Endothelial cell of umbilical vein (primary cell): ENCODE measurements around the gene VPS37D. TPM values are rescaled to one million over a fixed set of nuclear protein-coding genes. Genes with fewer than 3 reads are reported as not detected.

Experiments
- BruUV-seq: library from RNA; stranded (reverse); fragments of 400-500 nt; replicated peaks from 2 replicates; lab custom pipeline; 2021; lab: Mats Ljungman, UMichigan
- CTCF ChIA-PET: fragments of 300-600, 350-600 bp; sonication (Branson Sonifier 250); formaldehyde crosslinking; loops from one replicate; lab custom pipeline; 2021; ENCODE audit warnings: antibody characterized with exemption, inconsistent platforms; lab: Charles Lee
- POLR2A ChIA-PET: fragments of 300-600, 350-600 bp; sonication (Branson Sonifier 250); formaldehyde crosslinking; loops from one replicate; lab custom pipeline; 2021; ENCODE audit warnings: antibody characterized with exemption, inconsistent platforms; lab: Charles Lee
- DNase-seq: peaks from one replicate; pipeline ENCODE4 v3.0.0-alpha.2; 2011; ENCODE audit warnings: low read depth, low spot score
- FAIRE-seq: peaks from 2 replicates; lab custom pipeline; 2011; peaks lifted over from hg19 to GRCh38; lab: Jason Lieb, UNC
- H2AFZ ChIP-seq: 2 replicates; pipeline ENCODE4 v1.6.0; 2012; ENCODE audit warnings: low read depth, low read length, control low read depth, inconsistent platforms
- H3K27ac ChIP-seq: 2 replicates; pipeline ENCODE4 v1.5.1; 2011; ENCODE audit warnings: low read depth, mild to moderate bottlenecking, control low read depth, low read length, moderate library complexity; ENCODE audit not compliant: insufficient read depth
- H3K27me3 ChIP-seq, 2 experiments: 2 replicates each; pipeline versions ENCODE4 v1.6.0 to v1.6.1; 2011; ENCODE audit warnings: low read length in 2 of 2, mixed read lengths in 1 of 2; ENCODE audit not compliant: control insufficient read depth in 2 of 2, insufficient read depth in 2 of 2
- H3K36me3 ChIP-seq, 2 experiments: 2 replicates in 1 of 2; 3 replicates in 1 of 2; pipeline ENCODE4 v1.5.1; 2011; ENCODE audit warnings: low read length in 2 of 2, mild to moderate bottlenecking in 1 of 2, moderate library complexity in 1 of 2; ENCODE audit not compliant: control insufficient read depth in 2 of 2, insufficient read depth in 2 of 2; ENCODE audit errors: extremely low read depth in 1 of 2
- H3K4me1 ChIP-seq: 3 replicates; pipeline ENCODE4 v1.5.1; 2011; ENCODE audit warnings: mild to moderate bottlenecking, low read length; ENCODE audit not compliant: control insufficient read depth, insufficient read depth; ENCODE audit errors: extremely low read depth
- H3K4me2 ChIP-seq: 2 replicates; pipeline ENCODE4 v1.6.1; 2011; ENCODE audit warnings: low read length, control low read depth, mixed read lengths; ENCODE audit not compliant: insufficient read depth
- H3K4me3 ChIP-seq, 3 experiments: fragments of 200-600 bp in 1 of 3; sonication (generic), shearing (Covaris generic) in 1 of 3; replicated peaks in 1 of 3; 2 replicates each; pipeline ENCODE4 v1.5.1; 2011 to 2016; ENCODE audit warnings: control low read depth in 3 of 3, low read length in 3 of 3, mild to moderate bottlenecking in 2 of 3, inconsistent platforms in 1 of 3, low read depth in 1 of 3, moderate library complexity in 1 of 3; ENCODE audit not compliant: insufficient read depth in 1 of 3
- H3K79me2 ChIP-seq: 2 replicates; pipeline ENCODE4 v1.6.0; 2012; ENCODE audit warnings: low read length, inconsistent platforms; ENCODE audit not compliant: control insufficient read depth, insufficient read depth
- H3K9ac ChIP-seq: replicated peaks from 2 replicates; pipeline ENCODE3; 2011; ENCODE audit warnings: low read length, control low read depth; ENCODE audit not compliant: insufficient read depth; ENCODE audit errors: extremely low read depth
- H3K9me1 ChIP-seq: replicated peaks from 3 replicates; pipeline ENCODE4 v1.6.0; 2011; ENCODE audit warnings: mild to moderate bottlenecking, low read length; ENCODE audit not compliant: control insufficient read depth, insufficient read depth; ENCODE audit errors: extremely low read depth
- H3K9me3 ChIP-seq: replicated peaks from 2 replicates; pipeline ENCODE4 v1.5.1; 2012; ENCODE audit warnings: low read length, inconsistent platforms; ENCODE audit not compliant: control insufficient read depth, insufficient read depth
- H4K20me1 ChIP-seq: replicated peaks from 2 replicates; pipeline ENCODE3; 2011; ENCODE audit warnings: mild to moderate bottlenecking, low read length; ENCODE audit not compliant: control insufficient read depth, insufficient read depth; ENCODE audit errors: extremely low read depth
- CTCF ChIP-seq, 2 donors: IDR thresholded peaks; 1 replicate in 1 of 2; 2 replicates in 1 of 2; pipeline ENCODE4 v1.5.1; 2011; ENCODE audit warnings: low read length in 2 of 2, mild to moderate bottlenecking in 2 of 2, moderate library complexity in 2 of 2, control low read depth in 1 of 2, inconsistent platforms in 1 of 2, low read depth in 1 of 2; ENCODE audit not compliant: insufficient read depth in 1 of 2; ENCODE audit errors: extremely low read depth in 1 of 2
- EZH2 ChIP-seq: IDR thresholded peaks from 2 replicates; pipeline ENCODE4 v1.6.1; 2012; ENCODE audit warnings: borderline replicate concordance, low read depth, mild to moderate bottlenecking, moderate library complexity, low read length, inconsistent platforms; ENCODE audit not compliant: severe bottlenecking
- FOS ChIP-seq: IDR thresholded peaks from 2 replicates; pipeline ENCODE4 v1.6.1; 2011; ENCODE audit warnings: mild to moderate bottlenecking, low read length, moderate library complexity, borderline replicate concordance; ENCODE audit not compliant: insufficient read depth
- GATA2 ChIP-seq: IDR thresholded peaks from 2 replicates; pipeline ENCODE4 v1.7.0; 2011; ENCODE audit warnings: low read depth, mild to moderate bottlenecking, moderate library complexity, mixed read lengths, low read length; ENCODE audit not compliant: insufficient read length, insufficient read depth
- JUN ChIP-seq: IDR thresholded peaks from 2 replicates; pipeline ENCODE4 v1.6.1; 2011; ENCODE audit warnings: borderline replicate concordance, low read depth; ENCODE audit not compliant: insufficient read length, insufficient read depth
- MAX ChIP-seq: IDR thresholded peaks from 2 replicates; pipeline ENCODE4 v1.6.1; 2011; ENCODE audit not compliant: insufficient read depth, insufficient read length
- MYC ChIP-seq: IDR thresholded peaks from one replicate; pipeline ENCODE4 v1.6.1; 2011; ENCODE audit warnings: mild to moderate bottlenecking, low read depth, low read length
- POLR2A ChIP-seq: IDR thresholded peaks from 2 replicates; pipeline ENCODE4 v1.6.1; 2012; ENCODE audit warnings: low read depth, mild to moderate bottlenecking, control low read depth, low read length
- POLR2AphosphoS5 ChIP-seq: IDR thresholded peaks from 2 replicates; pipeline ENCODE4 v1.6.1; 2012; ENCODE audit warnings: low read depth, mild to moderate bottlenecking, control low read depth, low read length, moderate library complexity; ENCODE audit not compliant: insufficient read depth
- dilution Hi-C: fragments of 300-500 bp; cut with MboI; formaldehyde crosslinking; loops from one replicate; pipeline ENCODE4 v1.15.0; 2019; ENCODE audit warnings: low sequenced_read_pairs; ENCODE audit not compliant: extremely low pct_ligation_motif_present
- intact Hi-C: fragments of 100-400 bp; cut with micrococcal nuclease; formaldehyde crosslinking; loops from one replicate; pipeline ENCODE4 v1.10.0; 2022
- polyA plus RNA-seq, 4 experiments: library from polyadenylated mRNA; depleted of rRNA in 3 of 4; stranded (reverse) in 3 of 4; unstranded in 1 of 4; fragments of >200 nt; gene quantifications; 2 replicates each; pipeline versions ENCODE4 v1.2.1 to v1.2.3, GENCODE V29; 2011 to 2012; ENCODE audit warnings: missing spikeins in 1 of 4
- total RNA-seq: library from RNA; stranded (reverse); gene quantifications from 2 replicates; pipeline ENCODE4 v1.2.3, GENCODE V29; 2021

VPS37D gene
- total and polyA plus RNA-seq, 2 donors (not counting 3 experiments of a cell fraction or from before 2014, with no cell fraction given): 2.0 to 2.1 TPM

GRCh38 chr7:73633844-73634243, 33.8 kb upstream of the VPS37D start:
- H3K36me3 ChIP-seq: no peaks in the 10 kb centered on the region
- H3K27me3 ChIP-seq: peaks cover 0 to 7% of the 10 kb centered on the region in 2 experiments
- TF ChIP-seq MAX (no peak), GATA2 (no peak), MYC (no peak), POLR2A (no peak), FOS (no peak), POLR2AphosphoS5 (no peak), JUN (no peak), CTCF (IDR thresholded peaks at IDR 0.05; ENCODE audit: extremely low read depth in 1 of 2, insufficient read depth in 1 of 2, low read depth in 1 of 2, low read length in 2 of 2) (no peak), EZH2 (no peak)
- POLR2A ChIA-PET: no interaction called here
- dilution Hi-C loops: no loop called here
- CTCF ChIA-PET: interaction anchor here (1.3 kb wide), 1 partner anchor 27 kb away, joined by 5 read pairs; no protein-coding TSS in a partner anchor
- no peaks in the 10 kb centered on the region for H3K79me2 ChIP-seq
- FAIRE-seq (no peak), DNase-seq (no peak)
- no peaks in the 10 kb centered on the region for H3K9me1 ChIP-seq
- no peak overlapping the region for H3K9ac ChIP-seq
- no peak overlapping the region for H3K27ac ChIP-seq
- no peaks in the 10 kb centered on the region for H3K9me3 ChIP-seq
- no peaks in the 10 kb centered on the region for H3K4me1 ChIP-seq
- BruUV-seq: no TSS peak
- intact Hi-C loops: no loop called here
- no peak overlapping the region for H2AFZ ChIP-seq
- no peaks in the 10 kb centered on the region for H4K20me1 ChIP-seq
- H3K4me2 ChIP-seq: no peak overlapping the region
- no peak overlapping the region for H3K4me3 ChIP-seq
